H9 (cell line): Measurements from ENCODE around the gene AFF1. TPM values are rescaled to one million over a fixed set of nuclear protein-coding genes. Genes with fewer than 3 reads are reported as not detected.

Experiments
- DNase-seq: peaks from one replicate; pipeline ENCODE4 v3.0.0-alpha.2; 2017
- H2AFZ ChIP-seq: one replicate; pipeline ENCODE4 v1.6.1; 2013; ENCODE audit warnings: mild to moderate bottlenecking, low read length, control low read depth, moderate library complexity
- H2AK5ac ChIP-seq: 2 replicates; pipeline ENCODE4 v1.6.1; 2013; ENCODE audit warnings: low read length, control low read depth, mixed read lengths; ENCODE audit not compliant: insufficient read length
- H2BK120ac ChIP-seq: one replicate; pipeline ENCODE4 v1.6.1; 2013; ENCODE audit warnings: low read depth, mild to moderate bottlenecking, low read length, control low read depth, inconsistent platforms; ENCODE audit not compliant: poor library complexity, severe bottlenecking
- H2BK12ac ChIP-seq: 2 replicates; pipeline ENCODE4 v1.6.1; 2013; ENCODE audit warnings: low read length, control low read depth, mixed read lengths, low read depth; ENCODE audit not compliant: insufficient read length
- H2BK15ac ChIP-seq: 2 replicates; pipeline ENCODE4 v1.6.1; 2013; ENCODE audit warnings: low read depth, low read length, control low read depth
- H2BK20ac ChIP-seq: one replicate; pipeline ENCODE4 v1.6.1; 2013; ENCODE audit warnings: low read depth, mild to moderate bottlenecking, low read length, control low read depth, inconsistent platforms; ENCODE audit not compliant: poor library complexity, severe bottlenecking
- H2BK5ac ChIP-seq: 2 replicates; pipeline ENCODE4 v1.6.1; 2013; ENCODE audit warnings: low read length, control low read depth, mixed read lengths; ENCODE audit not compliant: insufficient read length
- H3K14ac ChIP-seq: 2 replicates; pipeline ENCODE4 v1.6.1; 2013; ENCODE audit warnings: low read length, control low read depth; ENCODE audit not compliant: insufficient read depth
- H3K18ac ChIP-seq: 2 replicates; pipeline ENCODE4 v1.6.1; 2013; ENCODE audit warnings: low read depth, mild to moderate bottlenecking, mixed read lengths, low read length, control low read depth; ENCODE audit not compliant: insufficient read length
- H3K23ac ChIP-seq: 2 replicates; pipeline ENCODE4 v1.6.1; 2013; ENCODE audit warnings: low read length, control low read depth, mixed read lengths, low read depth; ENCODE audit not compliant: insufficient read length
- H3K23me2 ChIP-seq: 2 replicates; pipeline ENCODE4 v1.6.1; 2013; ENCODE audit warnings: low read depth, mild to moderate bottlenecking, mixed read lengths, low read length, control low read depth; ENCODE audit not compliant: insufficient read length, poor library complexity, severe bottlenecking
- H3K27ac ChIP-seq: 2 replicates; pipeline ENCODE4 v1.5.1; 2013; ENCODE audit warnings: low read length, control low read depth, mixed read lengths, low read depth; ENCODE audit not compliant: insufficient read length
- H3K27me3 ChIP-seq: 2 replicates; pipeline ENCODE4 v1.6.1; 2013; ENCODE audit warnings: low read length, control low read depth, inconsistent platforms; ENCODE audit not compliant: insufficient read depth
- H3K4ac ChIP-seq: 2 replicates; pipeline ENCODE4 v1.6.1; 2013; ENCODE audit warnings: low read depth, mild to moderate bottlenecking, control low read depth, inconsistent platforms, low read length, moderate library complexity
- H3K4me1 ChIP-seq: 2 replicates; pipeline ENCODE4 v1.6.1; 2013; ENCODE audit warnings: low read length, control low read depth, inconsistent platforms; ENCODE audit not compliant: insufficient read depth
- H3K4me2 ChIP-seq: 2 replicates; pipeline ENCODE4 v1.6.1; 2013; ENCODE audit warnings: low read length, control low read depth, mixed read lengths; ENCODE audit not compliant: insufficient read length, insufficient read depth
- H3K56ac ChIP-seq: 2 replicates; pipeline ENCODE4 v1.6.1; 2013; ENCODE audit warnings: low read depth, mild to moderate bottlenecking, mixed read lengths, low read length, control low read depth; ENCODE audit not compliant: insufficient read length
- H3K79me1 ChIP-seq: 2 replicates; pipeline ENCODE4 v1.6.1; 2013; ENCODE audit warnings: low read depth, mild to moderate bottlenecking, moderate library complexity, low read length, control low read depth, inconsistent platforms; ENCODE audit not compliant: insufficient read depth, poor library complexity, severe bottlenecking
- H3K79me2 ChIP-seq: 2 replicates; pipeline ENCODE4 v1.6.1; 2013; ENCODE audit warnings: low read length, control low read depth, inconsistent platforms; ENCODE audit not compliant: insufficient read depth
- H3K9ac ChIP-seq: 2 replicates; pipeline ENCODE4 v1.6.1; 2013; ENCODE audit warnings: low read length, control low read depth, mixed read lengths; ENCODE audit not compliant: insufficient read length; ENCODE audit errors: extremely low read depth
- H3K9me3 ChIP-seq: one replicate; pipeline ENCODE4 v1.6.1; 2013; ENCODE audit warnings: low read depth, low read length, inconsistent platforms; ENCODE audit not compliant: control insufficient read depth
- H3T11ph ChIP-seq: one replicate; pipeline ENCODE4 v1.6.1; 2013; ENCODE audit warnings: mild to moderate bottlenecking, low read length, control low read depth, inconsistent platforms
- H4K20me1 ChIP-seq: one replicate; pipeline ENCODE4 v1.6.1; 2013; ENCODE audit not compliant: control insufficient read depth, insufficient read length, insufficient read depth
- H4K5ac ChIP-seq: 2 replicates; pipeline ENCODE4 v1.6.1; 2013; ENCODE audit warnings: low read depth, mild to moderate bottlenecking, mixed read lengths, low read length, control low read depth; ENCODE audit not compliant: insufficient read length
- H4K8ac ChIP-seq: replicated peaks from 2 replicates; pipeline ENCODE4 v1.6.1; 2013; ENCODE audit warnings: low read length, control low read depth, mixed read lengths, low read depth; ENCODE audit not compliant: insufficient read length
- H4K91ac ChIP-seq: 2 replicates; pipeline ENCODE4 v1.6.1; 2013; ENCODE audit warnings: low read depth, mild to moderate bottlenecking, moderate library complexity, mixed read lengths, low read length, control low read depth; ENCODE audit not compliant: insufficient read length
- H3K27ac Mint-ChIP-seq, 3 experiments: 2 replicates in 2 of 3; 3 replicates in 1 of 3; pipeline ENCODE4 v1.8.0; 2020 to 2021; ENCODE audit warnings: mixed read lengths in 3 of 3, mild to moderate bottlenecking in 1 of 3, moderate library complexity in 1 of 3
- H3K27me3 Mint-ChIP-seq: 2 replicates; pipeline ENCODE4 v1.8.0; 2021; ENCODE audit warnings: low read depth, mild to moderate bottlenecking, moderate library complexity, mixed read lengths
- H3K36me3 Mint-ChIP-seq, 3 experiments: 2 replicates in 2 of 3; 3 replicates in 1 of 3; pipeline ENCODE4 v1.8.0; 2020 to 2021; ENCODE audit warnings: low read depth in 3 of 3, mixed read lengths in 3 of 3; ENCODE audit not compliant: insufficient read depth in 1 of 3
- H3K4me1 Mint-ChIP-seq, 2 experiments: 2 replicates each; pipeline ENCODE4 v1.8.0; 2020; ENCODE audit warnings: mixed read lengths in 2 of 2
- H3K4me3 Mint-ChIP-seq, 2 experiments: 2 replicates in 1 of 2; 3 replicates in 1 of 2; pipeline ENCODE4 v1.8.0; 2020 to 2021; ENCODE audit warnings: mild to moderate bottlenecking in 2 of 2, mixed read lengths in 2 of 2, moderate library complexity in 1 of 2
- H3K9me3 Mint-ChIP-seq, 2 experiments: 2 replicates in 1 of 2; 3 replicates in 1 of 2; pipeline ENCODE4 v1.8.0; 2020; ENCODE audit warnings: mild to moderate bottlenecking in 2 of 2, mixed read lengths in 2 of 2, moderate library complexity in 1 of 2
- WGBS: extraction: QIAGEN DNeasy Blood & Tissue Kit; methylation state at CpG from one replicate; pipeline ENCODE4 v1.1.7; 2013; ENCODE audit warnings: missing lambda C conversion rate, low lambda C conversion rate, mixed read lengths; ENCODE audit not compliant: insufficient read length; ENCODE audit errors: extremely low coverage; 5-methylcytosine and 5-hydroxymethylcytosine counted together
- total RNA-seq: library from RNA; stranded (reverse); gene quantifications from 2 replicates; pipeline ENCODE4 v1.2.1, GENCODE V29; 2021
- TF ChIP-seq, protein P1 (sequence below): fragments of 200-600 bp; sonication (generic); conservative IDR thresholded peaks from 3 replicates; pipeline ENCODE4 v1.8.0; 2021; ENCODE audit warnings: antibody characterized with exemption, mild to moderate bottlenecking

Gene AFF1
- total RNA-seq, 1 experiment from 2014 or later = 74.5 TPM

- Histone ChIP-seq H3K9me3 (no peaks in the 10 kb centered on the region), H2BK5ac (no peak overlapping the region), H4K91ac (no peak overlapping the region), H4K5ac (no peak overlapping the region), H3K18ac (no peak overlapping the region), H3K27ac (no peak overlapping the region), H2BK20ac (no peak overlapping the region), H3K9ac (no peak overlapping the region), H3K23ac (no peak overlapping the region), H3K23me2 (no peaks in the 10 kb centered on the region), H3K4me2 (no peak overlapping the region), H3K4ac (no peak overlapping the region), H4K8ac (no peak overlapping the region), H3K79me1 (no peaks in the 10 kb centered on the region), H3K56ac (no peak overlapping the region), H3K27me3 (no peaks in the 10 kb centered on the region), H2AK5ac (no peak overlapping the region), H3T11ph (no peak overlapping the region), H2BK15ac (no peak overlapping the region), H3K14ac (no peak overlapping the region), H2AFZ (no peak overlapping the region), H3K79me2 (no peaks in the 10 kb centered on the region), H2BK12ac (no peak overlapping the region), H3K4me1 (0 out of 2 replicates have a peak, but pooled peaks cover 3% of the 10 kb centered on the region), H4K20me1 (peaks cover 4% of the 10 kb centered on the region), H2BK120ac (no peak overlapping the region)
- Mint-ChIP-seq H3K4me1 (peaks cover 47 to 56% of the 10 kb centered on the region in 2 experiments), H3K36me3 (no peaks in the 10 kb centered on the region; a peak in 2 of 7 replicates), H3K27ac (peak overlapping the region; percentile 31 to 84 (median 72); a peak in 6 of 7 replicates), H3K4me3 (no peak overlapping the region), H3K9me3 (no peaks in the 10 kb centered on the region), H3K27me3 (no peaks in the 10 kb centered on the region)
- peak; percentile 53 for DNase-seq
- WGBS = no CpG with 5 or more reads among the region's 7 CpGs
- TF ChIP-seq, protein P1, sequence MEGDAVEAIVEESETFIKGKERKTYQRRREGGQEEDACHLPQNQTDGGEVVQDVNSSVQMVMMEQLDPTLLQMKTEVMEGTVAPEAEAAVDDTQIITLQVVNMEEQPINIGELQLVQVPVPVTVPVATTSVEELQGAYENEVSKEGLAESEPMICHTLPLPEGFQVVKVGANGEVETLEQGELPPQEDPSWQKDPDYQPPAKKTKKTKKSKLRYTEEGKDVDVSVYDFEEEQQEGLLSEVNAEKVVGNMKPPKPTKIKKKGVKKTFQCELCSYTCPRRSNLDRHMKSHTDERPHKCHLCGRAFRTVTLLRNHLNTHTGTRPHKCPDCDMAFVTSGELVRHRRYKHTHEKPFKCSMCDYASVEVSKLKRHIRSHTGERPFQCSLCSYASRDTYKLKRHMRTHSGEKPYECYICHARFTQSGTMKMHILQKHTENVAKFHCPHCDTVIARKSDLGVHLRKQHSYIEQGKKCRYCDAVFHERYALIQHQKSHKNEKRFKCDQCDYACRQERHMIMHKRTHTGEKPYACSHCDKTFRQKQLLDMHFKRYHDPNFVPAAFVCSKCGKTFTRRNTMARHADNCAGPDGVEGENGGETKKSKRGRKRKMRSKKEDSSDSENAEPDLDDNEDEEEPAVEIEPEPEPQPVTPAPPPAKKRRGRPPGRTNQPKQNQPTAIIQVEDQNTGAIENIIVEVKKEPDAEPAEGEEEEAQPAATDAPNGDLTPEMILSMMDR = peak; percentile 53; the same call in 2 of the 3 replicates
Observed at GRCh38 chr4:87058356-87059073, 123.7 kb downstream of the AFF1 start.
